Uterus (tissue), 2 donors: ENCODE data around the gene SETD3.

Experiments
- POLR2A ChIP-seq, 2 donors: fragments of 450-650 bp; IDR thresholded peaks; one replicate each; pipeline ENCODE4 v1.6.1; 2016; ENCODE audit warnings: antibody characterized with exemption in 2 of 2, mild to moderate bottlenecking in 1 of 2, moderate library complexity in 1 of 2
- TF ChIP-seq, protein P1 (sequence below), 4 experiments: fragments of 200-600 bp in 2 of 4; fragments of 450-650 bp in 2 of 4; sonication (generic) in 2 of 4; IDR thresholded peaks; one replicate each; pipeline ENCODE4 v1.5.1; 2016 to 2019; ENCODE audit warnings: antibody characterized with exemption in 4 of 4, mild to moderate bottlenecking in 2 of 4, moderate library complexity in 1 of 4

- no peak for TF ChIP-seq POLR2A (IDR thresholded peaks at IDR 0.05)
- TF ChIP-seq, protein P1, sequence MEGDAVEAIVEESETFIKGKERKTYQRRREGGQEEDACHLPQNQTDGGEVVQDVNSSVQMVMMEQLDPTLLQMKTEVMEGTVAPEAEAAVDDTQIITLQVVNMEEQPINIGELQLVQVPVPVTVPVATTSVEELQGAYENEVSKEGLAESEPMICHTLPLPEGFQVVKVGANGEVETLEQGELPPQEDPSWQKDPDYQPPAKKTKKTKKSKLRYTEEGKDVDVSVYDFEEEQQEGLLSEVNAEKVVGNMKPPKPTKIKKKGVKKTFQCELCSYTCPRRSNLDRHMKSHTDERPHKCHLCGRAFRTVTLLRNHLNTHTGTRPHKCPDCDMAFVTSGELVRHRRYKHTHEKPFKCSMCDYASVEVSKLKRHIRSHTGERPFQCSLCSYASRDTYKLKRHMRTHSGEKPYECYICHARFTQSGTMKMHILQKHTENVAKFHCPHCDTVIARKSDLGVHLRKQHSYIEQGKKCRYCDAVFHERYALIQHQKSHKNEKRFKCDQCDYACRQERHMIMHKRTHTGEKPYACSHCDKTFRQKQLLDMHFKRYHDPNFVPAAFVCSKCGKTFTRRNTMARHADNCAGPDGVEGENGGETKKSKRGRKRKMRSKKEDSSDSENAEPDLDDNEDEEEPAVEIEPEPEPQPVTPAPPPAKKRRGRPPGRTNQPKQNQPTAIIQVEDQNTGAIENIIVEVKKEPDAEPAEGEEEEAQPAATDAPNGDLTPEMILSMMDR (IDR thresholded peaks at IDR 0.05): peak in 3 of 4 experiments; percentile 8 to 54 (median 28)
Measured at GRCh38 chr14:99393059-99393655, 87.5 kb downstream of the SETD3 start.
